Measurements from ENCODE around the gene GBP3.
"Not testable (repeated sequence)": the region's sequence is repeated elsewhere in the genome, so short reads cannot be mapped to it uniquely, and the experiment has no call there.

GBP3 gene

DNA sequence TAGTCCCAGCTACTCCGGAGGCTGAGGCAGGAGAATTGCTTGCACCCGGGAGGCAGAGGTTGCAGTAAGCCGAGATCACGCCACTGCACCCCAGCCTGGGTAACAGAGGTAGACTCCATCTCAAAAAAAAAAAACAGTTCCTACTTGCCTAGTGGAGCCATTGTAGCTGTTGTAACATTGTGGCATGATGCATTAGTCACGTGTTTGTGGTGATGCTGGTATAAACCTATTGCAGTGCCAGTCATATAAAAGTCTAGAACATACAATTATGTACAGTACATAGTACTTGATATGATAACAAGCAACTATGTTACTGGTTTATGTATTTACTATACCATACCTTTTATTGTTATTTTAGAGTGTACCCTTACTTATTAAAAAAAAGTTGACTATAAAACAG is 46.4 kb downstream of the GBP3 start:
- no peak for DNase-seq (ENCODE audit: low read depth)

- not testable (repeated sequence) for DNase-seq (ENCODE audit: low read depth)
These were observed 48.0 kb downstream of the GBP3 start for GRCh38 chr1:88974616-88975172.

DNA sequence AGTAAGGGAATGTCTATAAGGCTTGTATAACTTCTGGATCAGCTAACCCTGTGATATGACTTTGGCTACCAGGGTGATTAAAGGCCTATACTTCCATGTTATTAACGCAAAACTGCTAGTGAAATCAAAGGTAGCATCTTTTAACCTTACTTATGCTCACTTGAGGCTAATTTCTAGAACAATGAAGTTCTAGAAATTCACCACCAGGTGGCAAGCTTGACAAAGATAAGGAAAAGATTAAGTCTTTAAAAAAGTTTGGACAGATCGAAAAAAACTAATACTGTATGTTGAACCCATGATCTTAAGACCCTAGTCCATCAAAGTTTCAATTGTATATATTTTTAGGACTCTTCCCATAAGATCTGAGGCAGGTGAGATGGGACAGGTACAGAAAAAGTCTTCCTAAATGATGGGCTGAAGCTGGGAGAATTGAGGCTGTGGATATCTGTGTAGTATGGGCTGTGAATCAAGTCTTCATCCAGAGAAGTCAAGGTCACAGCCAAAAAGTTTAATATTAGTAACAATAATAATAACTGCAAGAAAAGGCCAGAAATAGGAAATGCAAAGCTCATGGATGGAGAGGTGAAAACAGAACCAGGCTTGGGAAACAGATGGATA is 49.0 kb downstream of the GBP3 start:
- DNase-seq (ENCODE audit: low read depth), result no peak

GRCh38 chr1:88961647-88962275 is 60.9 kb downstream of the GBP3 start:
- no peak for DNase-seq (ENCODE audit: low read depth)

DNA sequence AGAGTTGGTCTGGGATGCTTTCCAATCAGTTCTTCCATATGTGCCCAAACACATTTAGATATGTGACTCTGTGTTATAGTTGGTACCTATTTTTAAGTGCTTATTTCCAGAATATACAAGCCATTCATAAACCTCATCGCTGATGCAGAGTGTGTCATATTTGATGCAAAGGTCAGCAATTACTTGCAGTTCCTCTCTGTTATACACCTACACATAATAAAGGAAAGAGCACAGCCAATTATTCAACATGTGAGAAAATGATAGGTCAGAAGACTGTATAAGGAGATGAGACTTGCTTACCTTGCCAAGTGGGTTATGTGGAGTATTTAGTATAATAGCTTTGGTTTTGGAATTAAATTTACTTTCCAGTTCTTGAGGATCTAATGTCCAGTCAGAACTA is 61.6 kb downstream of the GBP3 start:
- DNase-seq (ENCODE audit: low read depth), result no peak
